ENCODE results near the gene RNASE8. TPM values are rescaled to one million over a fixed set of nuclear protein-coding genes. Genes with fewer than 3 reads are reported as not detected.
A peak's percentile ranks its signal among the peaks of the same experiment; 100 is the strongest.

RNASE8 gene
- total RNA-seq, 1 donor from 2014 or later: not detected

GRCh38 chr14:21043974-21044618 lies 13.5 kb upstream of the RNASE8 start:
- intact Hi-C loops (cut with micrococcal nuclease): no loop called here
- DNase-seq (peak; percentile 53), ATAC-seq (peak; percentile 39)

GRCh38 chr14:21047378-21047781 lies 10.2 kb upstream of the RNASE8 start:
- intact Hi-C loops (cut with micrococcal nuclease): no loop called here
- no peak for ATAC-seq
- no peak for DNase-seq

GRCh38 chr14:21048638-21049037 lies 9.0 kb upstream of the RNASE8 start:
- DNase-seq (no peak), ATAC-seq (peak; percentile 42)
- intact Hi-C loops (cut with micrococcal nuclease): no loop called here

GRCh38 chr14:21049271-21049673 lies 8.3 kb upstream of the RNASE8 start:
- intact Hi-C loops (cut with micrococcal nuclease): no loop called here
- ATAC-seq (no peak), DNase-seq (no peak)

GRCh38 chr14:21050597-21050996 lies 7.0 kb upstream of the RNASE8 start:
- DNase-seq (no peak), ATAC-seq (no peak)
- intact Hi-C loops (cut with micrococcal nuclease): no loop called here

GRCh38 chr14:21053184-21054122 lies 4.2 kb upstream of the RNASE8 start:
- DNase-seq (no peak), ATAC-seq (no peak)
- intact Hi-C loops (cut with micrococcal nuclease): no loop called here

GRCh38 chr14:21054123-21054767 lies 3.4 kb upstream of the RNASE8 start:
- intact Hi-C loops (cut with micrococcal nuclease): no loop called here
- no peak for ATAC-seq
- no peak for DNase-seq

GRCh38 chr14:21054768-21055145 lies 2.9 kb upstream of the RNASE8 start:
- DNase-seq (no peak), ATAC-seq (no peak)
- intact Hi-C loops (cut with micrococcal nuclease): no loop called here

GRCh38 chr14:21055432-21056117 lies 2.0 kb upstream of the RNASE8 start:
- intact Hi-C loops (cut with micrococcal nuclease): no loop called here
- no peak for DNase-seq
- ATAC-seq: no peak

GRCh38 chr14:21056520-21057163 lies 980 bp upstream of the RNASE8 start:
- intact Hi-C loops (cut with micrococcal nuclease): no loop called here
- ATAC-seq (peak; percentile 40), DNase-seq (no peak)

GRCh38 chr14:21058903-21059302 lies 1.3 kb downstream of the RNASE8 start:
- ATAC-seq: no peak
- no peak for DNase-seq
- intact Hi-C loops (cut with micrococcal nuclease): no loop called here

GRCh38 chr14:21059842-21060613 lies 2.4 kb downstream of the RNASE8 start:
- no peak for DNase-seq
- ATAC-seq: no peak
- intact Hi-C loops (cut with micrococcal nuclease): no loop called here

- intact Hi-C loops (cut with micrococcal nuclease): no loop called here
- ATAC-seq (no peak), DNase-seq (no peak)
These were observed 3.2 kb downstream of the RNASE8 start for GRCh38 chr14:21060614-21061346.

- no peak for ATAC-seq
- intact Hi-C loops (cut with micrococcal nuclease): no loop called here
- DNase-seq: no peak
These were observed 3.7 kb downstream of the RNASE8 start for GRCh38 chr14:21061347-21061668.

GRCh38 chr14:21063479-21063878 lies 5.9 kb downstream of the RNASE8 start:
- ATAC-seq: peak; percentile 67
- no peak for DNase-seq
- intact Hi-C loops (cut with micrococcal nuclease): no loop called here

GRCh38 chr14:21066882-21067502 lies 9.4 kb downstream of the RNASE8 start:
- DNase-seq (no peak), ATAC-seq (no peak)
- intact Hi-C loops (cut with micrococcal nuclease): loop anchor here (5.0 kb wide), 1 partner anchor 35 kb away; the partner anchor contains the start of gene TMEM253

Measured in left ventricle myocardium superior (tissue), 1 donor.